CD4-positive, alpha-beta T cell (primary cell): ENCODE data around the gene MICAL2. TPM values are rescaled to one million over a fixed set of nuclear protein-coding genes. Genes with fewer than 3 reads are reported as not detected.

Experiments used
- ATAC-seq: fragments of 200-7000 bp; cut with Tn5 transposase; one replicate; pipeline ENCODE4 v1.10.0; 2022; ENCODE audit warnings: mild to moderate bottlenecking; ENCODE audit not compliant: poor library complexity
- CTCF ChIA-PET: fragments of 350-600 bp; sonication (Branson Sonifier 250); formaldehyde crosslinking; loops from one replicate; lab custom pipeline; 2021; ENCODE audit warnings: antibody characterized with exemption, inconsistent platforms; lab: Charles Lee
- POLR2A ChIA-PET: fragments of 350-600 bp; sonication (Branson Sonifier 250); formaldehyde crosslinking; loops from one replicate; lab custom pipeline; 2021; ENCODE audit warnings: antibody characterized with exemption, inconsistent platforms; lab: Charles Lee
- DNase-seq, 14 experiments: peaks; one replicate each; pipeline ENCODE4 v3.0.0-alpha.2; 2013 to 2020; ENCODE audit warnings: mixed read lengths in 2 of 14
- H3K27ac ChIP-seq, 2 donors: one replicate each; pipeline versions ENCODE4 v1.5.1 to v1.7.0; 2013; ENCODE audit warnings: low read length in 2 of 2, low read depth in 1 of 2, mild to moderate bottlenecking in 1 of 2
- H3K27me3 ChIP-seq, 2 experiments: 1 replicate in 1 of 2; 2 replicates in 1 of 2; pipeline versions ENCODE4 v1.6.1 to v1.7.0; 2013; ENCODE audit warnings: low read length in 2 of 2, control low read depth in 1 of 2, mild to moderate bottlenecking in 1 of 2, moderate library complexity in 1 of 2; ENCODE audit not compliant: insufficient read depth in 2 of 2, control insufficient read depth in 1 of 2
- H3K36me3 ChIP-seq: one replicate; pipeline ENCODE4 v1.6.1; 2013; ENCODE audit warnings: low read length, control low read depth; ENCODE audit not compliant: insufficient read depth
- H3K4me1 ChIP-seq: one replicate; pipeline ENCODE4 v1.6.1; 2013; ENCODE audit warnings: low read length, control low read depth; ENCODE audit not compliant: insufficient read depth
- H3K4me3 ChIP-seq: one replicate; pipeline ENCODE4 v1.5.1; 2013; ENCODE audit warnings: mild to moderate bottlenecking, low read length, moderate library complexity
- H3K9me3 ChIP-seq, 2 experiments: 1 replicate in 1 of 2; 2 replicates in 1 of 2; pipeline versions ENCODE4 v1.6.1 to v1.7.0; 2013; ENCODE audit warnings: low read length in 2 of 2, mild to moderate bottlenecking in 2 of 2, control low read depth in 1 of 2, moderate library complexity in 1 of 2; ENCODE audit not compliant: control insufficient read depth in 1 of 2, insufficient read depth in 1 of 2
- H3K27ac Mint-ChIP-seq: one replicate; pipeline ENCODE4 v1.8.0; 2020; ENCODE audit warnings: mixed read lengths
- H3K27me3 Mint-ChIP-seq: one replicate; pipeline ENCODE4 v1.8.0; 2021; ENCODE audit warnings: mixed read lengths
- H3K36me3 Mint-ChIP-seq: one replicate; pipeline ENCODE4 v1.8.0; 2021; ENCODE audit warnings: low read depth, mixed read lengths
- H3K4me1 Mint-ChIP-seq: one replicate; pipeline ENCODE4 v1.8.0; 2021; ENCODE audit warnings: low read depth, mixed read lengths
- H3K4me3 Mint-ChIP-seq: one replicate; pipeline ENCODE4 v1.8.0; 2020; ENCODE audit warnings: mild to moderate bottlenecking, mixed read lengths
- H3K9me3 Mint-ChIP-seq: one replicate; pipeline ENCODE4 v1.8.0; 2020; ENCODE audit warnings: mixed read lengths
- intact Hi-C, 2 experiments: fragments of 100-400 bp; cut with DNase I in 1 of 2; cut with micrococcal nuclease in 1 of 2; formaldehyde crosslinking; loops; one replicate each; pipeline versions ENCODE4 v1.15.1 to v1.9.0; 2023 to 2025; cut with DNase I, micrococcal nuclease
- total RNA-seq, 174 experiments: library from RNA in 2 of 174; stranded (reverse) in 2 of 174; gene quantifications; one replicate each; pipeline ENCODE4 v1.2.3 and lab custom pipeline; 2021 to 2026
- TF ChIP-seq, protein P1 (sequence below): fragments of 200-600 bp; IDR thresholded peaks from one replicate; pipeline ENCODE4 v1.8.0; 2022; ENCODE audit warnings: antibody characterized with exemption, mild to moderate bottlenecking

Gene MICAL2
- total RNA-seq, 2 experiments from 2014 or later = 12.8 to 14.1 TPM

DNA sequence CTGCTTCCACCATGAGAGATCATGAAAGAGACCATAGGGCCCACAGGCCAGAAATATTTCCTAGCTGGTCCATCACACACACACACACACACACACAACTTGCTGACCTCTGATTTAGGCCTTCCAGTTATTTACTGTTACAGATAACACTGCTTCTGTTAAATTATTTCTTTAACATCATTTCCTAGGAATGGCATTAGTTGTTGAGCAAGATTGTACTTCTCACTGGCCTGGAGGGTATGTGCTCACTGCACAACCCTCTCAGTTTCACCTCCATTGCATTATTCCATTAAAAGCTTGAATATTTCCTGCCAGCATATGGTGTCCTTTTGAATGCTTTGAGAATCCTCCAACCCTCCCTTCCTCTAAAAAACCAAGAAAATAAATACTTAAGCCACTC is 104.4 kb downstream of the MICAL2 start:
- no peak for ATAC-seq
- H3K36me3 ChIP-seq = peaks cover 56% of the 10 kb centered on the region
- CTCF ChIA-PET = interaction anchor here (1.4 kb wide), 1 partner anchor 9 kb away, joined by 3 read pairs; no protein-coding TSS in a partner anchor
- intact Hi-C loops = no loop called here
- no peak overlapping the region for H3K4me3 ChIP-seq
- TF ChIP-seq, protein P1, sequence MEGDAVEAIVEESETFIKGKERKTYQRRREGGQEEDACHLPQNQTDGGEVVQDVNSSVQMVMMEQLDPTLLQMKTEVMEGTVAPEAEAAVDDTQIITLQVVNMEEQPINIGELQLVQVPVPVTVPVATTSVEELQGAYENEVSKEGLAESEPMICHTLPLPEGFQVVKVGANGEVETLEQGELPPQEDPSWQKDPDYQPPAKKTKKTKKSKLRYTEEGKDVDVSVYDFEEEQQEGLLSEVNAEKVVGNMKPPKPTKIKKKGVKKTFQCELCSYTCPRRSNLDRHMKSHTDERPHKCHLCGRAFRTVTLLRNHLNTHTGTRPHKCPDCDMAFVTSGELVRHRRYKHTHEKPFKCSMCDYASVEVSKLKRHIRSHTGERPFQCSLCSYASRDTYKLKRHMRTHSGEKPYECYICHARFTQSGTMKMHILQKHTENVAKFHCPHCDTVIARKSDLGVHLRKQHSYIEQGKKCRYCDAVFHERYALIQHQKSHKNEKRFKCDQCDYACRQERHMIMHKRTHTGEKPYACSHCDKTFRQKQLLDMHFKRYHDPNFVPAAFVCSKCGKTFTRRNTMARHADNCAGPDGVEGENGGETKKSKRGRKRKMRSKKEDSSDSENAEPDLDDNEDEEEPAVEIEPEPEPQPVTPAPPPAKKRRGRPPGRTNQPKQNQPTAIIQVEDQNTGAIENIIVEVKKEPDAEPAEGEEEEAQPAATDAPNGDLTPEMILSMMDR = no peak
- Mint-ChIP-seq H3K36me3 (peaks cover 66% of the 10 kb centered on the region), H3K9me3 (no peaks in the 10 kb centered on the region), H3K27me3 (no peaks in the 10 kb centered on the region), H3K27ac (no peak overlapping the region), H3K4me1 (peaks cover 13% of the 10 kb centered on the region), H3K4me3 (no peak overlapping the region)
- no peaks in the 10 kb centered on the region for H3K27me3 ChIP-seq
- DNase-seq = no peak
- H3K4me1 ChIP-seq = peaks cover 6% of the 10 kb centered on the region
- POLR2A ChIA-PET = interaction anchor here (1.0 to 1.4 kb wide), 3 partner anchors 8 to 21 kb away, joined by 3 to 4 read pairs (median 3); no protein-coding TSS in a partner anchor
- no peak overlapping the region for H3K27ac ChIP-seq
- no peaks in the 10 kb centered on the region for H3K9me3 ChIP-seq

DNA sequence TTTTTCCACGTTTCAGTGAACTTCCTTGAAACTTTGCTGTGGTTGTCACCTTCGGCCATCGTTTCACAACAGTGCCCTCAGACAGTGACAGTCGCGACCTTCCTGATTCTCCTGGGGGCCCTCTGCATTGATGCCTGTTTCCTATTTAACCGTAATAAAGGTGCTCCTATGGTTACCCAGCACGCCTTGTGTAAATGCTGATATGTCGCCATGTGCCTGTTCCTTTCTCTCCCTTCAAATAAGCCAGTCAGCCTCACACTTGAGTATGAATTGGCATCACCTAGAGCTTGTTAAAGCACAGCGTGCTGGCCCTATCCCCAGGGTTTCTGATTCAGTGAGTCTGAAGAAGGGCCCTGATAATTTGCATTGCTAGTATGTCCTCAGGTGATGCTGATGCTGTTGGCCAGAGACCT is 104.8 kb downstream of the MICAL2 start:
- POLR2A ChIA-PET = interaction anchor here (1.0 to 1.4 kb wide), 3 partner anchors 8 to 21 kb away, joined by 3 to 4 read pairs (median 3); no protein-coding TSS in a partner anchor
- Histone ChIP-seq H3K4me3 (no peak overlapping the region), H3K27ac (no peak overlapping the region), H3K9me3 (no peaks in the 10 kb centered on the region), H3K27me3 (no peaks in the 10 kb centered on the region), H3K36me3 (peaks cover 56% of the 10 kb centered on the region), H3K4me1 (peaks cover 6% of the 10 kb centered on the region)
- H3K36me3 Mint-ChIP-seq = peaks cover 62% of the 10 kb centered on the region
- TF ChIP-seq, protein P1 = no peak
- intact Hi-C loops = no loop called here
- no peaks in the 10 kb centered on the region for H3K9me3 Mint-ChIP-seq
- no peaks in the 10 kb centered on the region for H3K27me3 Mint-ChIP-seq
- ATAC-seq (no peak), DNase-seq (peak in 1 of 14 experiments; percentile 31)
- H3K4me3 Mint-ChIP-seq = no peak overlapping the region
- CTCF ChIA-PET = interaction anchor here (1.4 kb wide), 1 partner anchor 9 kb away, joined by 3 read pairs; no protein-coding TSS in a partner anchor
- peaks cover 13% of the 10 kb centered on the region for H3K4me1 Mint-ChIP-seq
- no peak overlapping the region for H3K27ac Mint-ChIP-seq

DNA sequence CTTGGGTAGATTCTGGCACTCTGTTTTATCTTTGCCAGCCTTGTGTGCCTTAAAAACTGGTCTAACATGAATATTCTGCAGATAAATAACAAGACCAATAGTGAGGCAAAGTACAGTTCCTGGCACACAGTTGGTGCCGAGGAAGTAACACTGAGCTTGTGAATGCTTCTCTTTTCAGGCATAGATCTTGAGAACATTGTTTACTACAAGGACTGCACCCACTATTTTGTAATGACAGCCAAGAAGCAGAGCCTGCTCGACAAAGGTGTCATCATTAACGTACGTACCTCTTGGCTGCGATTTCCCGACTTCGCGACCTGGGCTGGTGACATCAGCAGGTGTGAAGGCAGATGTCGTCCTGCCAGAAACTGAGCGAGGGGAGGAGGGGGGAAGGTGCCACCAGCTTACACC is 105.7 kb downstream of the MICAL2 start:
- ChIA-PET POLR2A (interaction anchor here (1.3 kb wide), 1 partner anchor 20 kb away, joined by 3 read pairs; no protein-coding TSS in a partner anchor), CTCF (interaction anchor here (1.6 kb wide), 1 partner anchor 20 kb away, joined by 3 read pairs; no protein-coding TSS in a partner anchor)
- no peaks in the 10 kb centered on the region for H3K27me3 Mint-ChIP-seq
- intact Hi-C loops = no loop called here
- DNase-seq (peak in 3 of 14 experiments; percentile 30 to 57 (median 56)), ATAC-seq (no peak)
- peaks cover 16% of the 10 kb centered on the region for H3K4me1 Mint-ChIP-seq
- peaks cover 55% of the 10 kb centered on the region for H3K36me3 Mint-ChIP-seq
- no peak overlapping the region for H3K4me3 Mint-ChIP-seq
- H3K27ac Mint-ChIP-seq = peak overlapping the region; percentile 47
- H3K9me3 Mint-ChIP-seq = no peaks in the 10 kb centered on the region
- Histone ChIP-seq H3K9me3 (no peaks in the 10 kb centered on the region), H3K27me3 (no peaks in the 10 kb centered on the region), H3K4me3 (no peak overlapping the region), H3K4me1 (peaks cover 6% of the 10 kb centered on the region), H3K36me3 (peaks cover 53% of the 10 kb centered on the region), H3K27ac (no peak overlapping the region)
- TF ChIP-seq, protein P1 = no peak
